Neural cell (in vitro differentiated cells): ENCODE measurements around the gene PAQR5. TPM values are rescaled to one million over a fixed set of nuclear protein-coding genes. Genes with fewer than 3 reads are reported as not detected.

Experiments
- H2AFZ ChIP-seq: fragments of 200-600, 300-800 bp; sonication (generic), shearing (Covaris generic); 2 replicates; pipeline ENCODE4 v1.6.0; 2014; ENCODE audit warnings: low read depth, mild to moderate bottlenecking, antibody characterized with exemption, low read length, moderate library complexity
- H3F3A ChIP-seq: fragments of 200-600 bp; shearing (Covaris generic); 2 replicates; pipeline ENCODE4 v1.6.1; 2016; ENCODE audit warnings: mild to moderate bottlenecking, moderate library complexity, mixed read lengths, antibody characterized with exemption, low read length; ENCODE audit not compliant: insufficient read depth, poor library complexity, severe bottlenecking
- H3K27ac ChIP-seq: fragments of 200-600, 300-800 bp; sonication (generic), shearing (Covaris generic); 2 replicates; pipeline ENCODE4 v1.5.1; 2014; ENCODE audit warnings: mild to moderate bottlenecking, low read length, moderate library complexity
- H3K27me3 ChIP-seq: fragments of 300-800, 200-600 bp; sonication (generic), shearing (Covaris generic); 2 replicates; pipeline ENCODE4 v1.6.0; 2014; ENCODE audit warnings: mild to moderate bottlenecking, low read depth, low read length, moderate library complexity; ENCODE audit not compliant: insufficient read depth
- H3K36me3 ChIP-seq: fragments of 300-800, 200-600 bp; sonication (generic), shearing (Covaris generic); 2 replicates; pipeline ENCODE4 v1.5.1; 2014; ENCODE audit warnings: mild to moderate bottlenecking, antibody characterized with exemption, low read length, moderate library complexity; ENCODE audit not compliant: insufficient read depth
- H3K4me2 ChIP-seq: fragments of 300-800, 200-600 bp; sonication (generic), shearing (Covaris generic); 2 replicates; pipeline ENCODE4 v1.6.0; 2014; ENCODE audit warnings: mild to moderate bottlenecking, low read length
- H3K4me3 ChIP-seq: fragments of 300-800, 200-600 bp; sonication (generic), shearing (Covaris generic); 2 replicates; pipeline ENCODE4 v1.5.1; 2014; ENCODE audit warnings: mild to moderate bottlenecking, low read length, moderate library complexity
- H3K79me2 ChIP-seq: fragments of 200-600 bp; shearing (Covaris generic); replicated peaks from 2 replicates; pipeline ENCODE4 v1.6.0; 2014; ENCODE audit warnings: mild to moderate bottlenecking, low read length, moderate library complexity; ENCODE audit not compliant: insufficient read depth
- H3K9ac ChIP-seq: fragments of 300-800, 200-600 bp; sonication (generic), shearing (Covaris generic); 2 replicates; pipeline ENCODE4 v1.6.1; 2016; ENCODE audit warnings: mild to moderate bottlenecking, low read length, mixed read lengths
- H3K9me2 ChIP-seq: fragments of 200-600 bp; shearing (Covaris generic); 2 replicates; pipeline ENCODE4 v1.6.1; 2016; ENCODE audit warnings: mild to moderate bottlenecking, low read length, mixed read lengths; ENCODE audit not compliant: insufficient read depth
- H3K9me3 ChIP-seq: fragments of 200-600, 300-800 bp; sonication (generic), shearing (Covaris generic); 2 replicates; pipeline ENCODE4 v1.6.1; 2016; ENCODE audit warnings: mild to moderate bottlenecking, mixed run types, low read length, moderate library complexity, mixed read lengths
- H4K20me1 ChIP-seq: fragments of 200-600 bp; shearing (Covaris generic); 2 replicates; pipeline ENCODE4 v1.6.1; 2016; ENCODE audit warnings: mild to moderate bottlenecking, mixed run types; ENCODE audit not compliant: insufficient read depth
- EP300 ChIP-seq: fragments of 450-650 bp; conservative IDR thresholded peaks from 2 replicates; pipeline ENCODE4 v1.6.1; 2014; ENCODE audit warnings: antibody characterized with exemption, mild to moderate bottlenecking, moderate library complexity; ENCODE audit not compliant: poor library complexity, severe bottlenecking
- EZH2 ChIP-seq: fragments of 200-600, 300-800 bp; shearing (Covaris generic), sonication (generic); IDR thresholded peaks from 2 replicates; pipeline ENCODE4 v1.6.1; 2014; ENCODE audit warnings: antibody characterized with exemption, low read length, borderline replicate concordance, mild to moderate bottlenecking; ENCODE audit not compliant: insufficient read depth, poor library complexity, severe bottlenecking
- MXI1 ChIP-seq: fragments of 450-650 bp; conservative IDR thresholded peaks from 2 replicates; pipeline ENCODE4 v1.6.1; 2014; ENCODE audit warnings: antibody characterized with exemption, mild to moderate bottlenecking; ENCODE audit not compliant: poor library complexity, severe bottlenecking
- POLR2AphosphoS5 ChIP-seq: IDR thresholded peaks from 2 replicates; pipeline ENCODE4 v1.6.1; 2012
- RAD21 ChIP-seq: fragments of 450-650 bp; conservative IDR thresholded peaks from 2 replicates; pipeline ENCODE4 v1.6.1; 2014; ENCODE audit warnings: antibody characterized with exemption, mild to moderate bottlenecking, moderate library complexity
- SMC3 ChIP-seq: fragments of 450-650 bp; conservative IDR thresholded peaks from 2 replicates; pipeline ENCODE4 v1.6.1; 2014; ENCODE audit warnings: antibody characterized with exemption, mild to moderate bottlenecking, moderate library complexity; ENCODE audit not compliant: poor library complexity
- TAF1 ChIP-seq: IDR thresholded peaks from 2 replicates; pipeline ENCODE4 v1.6.1; 2012; ENCODE audit warnings: low read depth
- polyA plus RNA-seq: library from polyadenylated mRNA; depleted of rRNA; stranded (reverse); fragments of >200 nt; gene quantifications from 2 replicates; pipeline ENCODE4 v1.2.3, GENCODE V29; 2014
- TF ChIP-seq, protein P1 (sequence below): IDR thresholded peaks from 2 replicates; pipeline ENCODE4 v1.6.1; 2012; ENCODE audit warnings: borderline replicate concordance
- TF ChIP-seq, protein P2 (sequence below): fragments of 450-650 bp; IDR thresholded peaks from 2 replicates; pipeline ENCODE4 v1.5.1; 2014; ENCODE audit warnings: antibody characterized with exemption, mild to moderate bottlenecking, moderate library complexity; ENCODE audit not compliant: poor library complexity, severe bottlenecking

PAQR5 gene
- polyA plus RNA-seq, 1 donor from 2014 or later = not detected

DNA sequence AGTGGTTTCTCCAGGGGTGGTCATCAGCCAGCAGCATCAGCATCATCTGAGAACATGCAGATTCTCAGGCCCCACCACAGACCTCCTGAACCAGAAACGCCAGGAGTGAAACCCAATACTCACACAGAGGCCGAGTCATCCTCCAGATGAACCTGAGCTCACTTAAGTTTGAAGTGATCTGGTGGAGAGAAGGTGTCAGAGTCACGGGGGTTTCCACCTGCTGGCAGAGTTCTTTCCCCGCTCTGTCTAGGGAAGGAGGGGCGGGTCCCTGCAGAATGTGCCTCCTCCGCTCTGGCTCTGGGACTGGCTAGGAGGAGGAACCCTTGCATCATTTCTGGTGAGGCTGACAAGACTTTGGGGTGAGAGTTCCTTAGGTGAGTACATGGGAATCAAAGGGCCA lies 102.1 kb downstream of the PAQR5 start:
- TF ChIP-seq, protein P1, sequence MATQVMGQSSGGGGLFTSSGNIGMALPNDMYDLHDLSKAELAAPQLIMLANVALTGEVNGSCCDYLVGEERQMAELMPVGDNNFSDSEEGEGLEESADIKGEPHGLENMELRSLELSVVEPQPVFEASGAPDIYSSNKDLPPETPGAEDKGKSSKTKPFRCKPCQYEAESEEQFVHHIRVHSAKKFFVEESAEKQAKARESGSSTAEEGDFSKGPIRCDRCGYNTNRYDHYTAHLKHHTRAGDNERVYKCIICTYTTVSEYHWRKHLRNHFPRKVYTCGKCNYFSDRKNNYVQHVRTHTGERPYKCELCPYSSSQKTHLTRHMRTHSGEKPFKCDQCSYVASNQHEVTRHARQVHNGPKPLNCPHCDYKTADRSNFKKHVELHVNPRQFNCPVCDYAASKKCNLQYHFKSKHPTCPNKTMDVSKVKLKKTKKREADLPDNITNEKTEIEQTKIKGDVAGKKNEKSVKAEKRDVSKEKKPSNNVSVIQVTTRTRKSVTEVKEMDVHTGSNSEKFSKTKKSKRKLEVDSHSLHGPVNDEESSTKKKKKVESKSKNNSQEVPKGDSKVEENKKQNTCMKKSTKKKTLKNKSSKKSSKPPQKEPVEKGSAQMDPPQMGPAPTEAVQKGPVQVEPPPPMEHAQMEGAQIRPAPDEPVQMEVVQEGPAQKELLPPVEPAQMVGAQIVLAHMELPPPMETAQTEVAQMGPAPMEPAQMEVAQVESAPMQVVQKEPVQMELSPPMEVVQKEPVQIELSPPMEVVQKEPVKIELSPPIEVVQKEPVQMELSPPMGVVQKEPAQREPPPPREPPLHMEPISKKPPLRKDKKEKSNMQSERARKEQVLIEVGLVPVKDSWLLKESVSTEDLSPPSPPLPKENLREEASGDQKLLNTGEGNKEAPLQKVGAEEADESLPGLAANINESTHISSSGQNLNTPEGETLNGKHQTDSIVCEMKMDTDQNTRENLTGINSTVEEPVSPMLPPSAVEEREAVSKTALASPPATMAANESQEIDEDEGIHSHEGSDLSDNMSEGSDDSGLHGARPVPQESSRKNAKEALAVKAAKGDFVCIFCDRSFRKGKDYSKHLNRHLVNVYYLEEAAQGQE = no peak
- TF ChIP-seq EZH2 (no peak), SMC3 (no peak), EP300 (no peak)
- TF ChIP-seq, protein P2, sequence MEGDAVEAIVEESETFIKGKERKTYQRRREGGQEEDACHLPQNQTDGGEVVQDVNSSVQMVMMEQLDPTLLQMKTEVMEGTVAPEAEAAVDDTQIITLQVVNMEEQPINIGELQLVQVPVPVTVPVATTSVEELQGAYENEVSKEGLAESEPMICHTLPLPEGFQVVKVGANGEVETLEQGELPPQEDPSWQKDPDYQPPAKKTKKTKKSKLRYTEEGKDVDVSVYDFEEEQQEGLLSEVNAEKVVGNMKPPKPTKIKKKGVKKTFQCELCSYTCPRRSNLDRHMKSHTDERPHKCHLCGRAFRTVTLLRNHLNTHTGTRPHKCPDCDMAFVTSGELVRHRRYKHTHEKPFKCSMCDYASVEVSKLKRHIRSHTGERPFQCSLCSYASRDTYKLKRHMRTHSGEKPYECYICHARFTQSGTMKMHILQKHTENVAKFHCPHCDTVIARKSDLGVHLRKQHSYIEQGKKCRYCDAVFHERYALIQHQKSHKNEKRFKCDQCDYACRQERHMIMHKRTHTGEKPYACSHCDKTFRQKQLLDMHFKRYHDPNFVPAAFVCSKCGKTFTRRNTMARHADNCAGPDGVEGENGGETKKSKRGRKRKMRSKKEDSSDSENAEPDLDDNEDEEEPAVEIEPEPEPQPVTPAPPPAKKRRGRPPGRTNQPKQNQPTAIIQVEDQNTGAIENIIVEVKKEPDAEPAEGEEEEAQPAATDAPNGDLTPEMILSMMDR = no peak
- H3K4me2 ChIP-seq = no peak overlapping the region
- H3F3A ChIP-seq = no peaks in the 10 kb centered on the region
- H3K27ac ChIP-seq = no peak overlapping the region
- no peaks in the 10 kb centered on the region for H3K9me2 ChIP-seq
- H3K79me2 ChIP-seq = no peaks in the 10 kb centered on the region
- H3K36me3 ChIP-seq = no peaks in the 10 kb centered on the region
- H3K27me3 ChIP-seq = no peaks in the 10 kb centered on the region
- H3K9ac ChIP-seq = no peak overlapping the region
- no peak overlapping the region for H3K4me3 ChIP-seq
- no peak overlapping the region for H2AFZ ChIP-seq
- H4K20me1 ChIP-seq = no peaks in the 10 kb centered on the region
- no peaks in the 10 kb centered on the region for H3K9me3 ChIP-seq

DNA sequence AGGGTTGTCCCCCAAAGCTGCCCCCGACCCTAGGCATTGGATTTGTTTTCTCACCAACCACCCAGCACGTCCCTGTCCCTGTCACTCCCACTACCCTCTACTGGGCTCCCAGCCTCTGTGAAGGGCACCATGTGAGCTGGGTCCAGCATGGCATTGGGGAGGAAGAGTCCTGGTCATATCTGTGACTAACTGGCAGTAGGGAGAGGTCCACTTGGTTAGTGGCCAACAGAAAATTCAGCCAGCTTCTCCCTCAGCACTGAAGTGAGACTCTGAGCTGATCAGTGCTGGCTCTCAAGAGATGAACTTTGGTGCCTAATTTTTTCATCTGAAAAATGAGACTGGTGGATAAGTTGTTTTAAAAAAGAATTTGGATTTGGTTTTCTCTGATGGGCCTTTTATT lies 104.1 kb downstream of the PAQR5 start:
- Histone ChIP-seq H3K9ac (no peak overlapping the region), H3K9me3 (no peaks in the 10 kb centered on the region), H2AFZ (no peak overlapping the region), H3F3A (no peaks in the 10 kb centered on the region), H3K27me3 (no peaks in the 10 kb centered on the region), H4K20me1 (no peaks in the 10 kb centered on the region), H3K27ac (no peak overlapping the region), H3K9me2 (no peaks in the 10 kb centered on the region), H3K36me3 (no peaks in the 10 kb centered on the region), H3K4me2 (no peak overlapping the region), H3K4me3 (no peak overlapping the region), H3K79me2 (no peaks in the 10 kb centered on the region)
- TF ChIP-seq, protein P2 = no peak
- no peak for TF ChIP-seq MXI1
- TF ChIP-seq TAF1 = no peak
- no peak for TF ChIP-seq EP300
- TF ChIP-seq, protein P1 = no peak
- TF ChIP-seq SMC3 = no peak
- TF ChIP-seq RAD21 = no peak
- TF ChIP-seq POLR2AphosphoS5 = no peak
- no peak for TF ChIP-seq EZH2
